Measurements from ENCODE around the gene ZNF423. TPM values are rescaled to one million over a fixed set of nuclear protein-coding genes. Genes with fewer than 3 reads are reported as not detected.
A peak's percentile ranks its signal among the peaks of the same experiment; 100 is the strongest.

ZNF423 gene
- total and polyA plus RNA-seq, 4 donors, result 16.9 to 43.0 (median 34.4) TPM

DNA sequence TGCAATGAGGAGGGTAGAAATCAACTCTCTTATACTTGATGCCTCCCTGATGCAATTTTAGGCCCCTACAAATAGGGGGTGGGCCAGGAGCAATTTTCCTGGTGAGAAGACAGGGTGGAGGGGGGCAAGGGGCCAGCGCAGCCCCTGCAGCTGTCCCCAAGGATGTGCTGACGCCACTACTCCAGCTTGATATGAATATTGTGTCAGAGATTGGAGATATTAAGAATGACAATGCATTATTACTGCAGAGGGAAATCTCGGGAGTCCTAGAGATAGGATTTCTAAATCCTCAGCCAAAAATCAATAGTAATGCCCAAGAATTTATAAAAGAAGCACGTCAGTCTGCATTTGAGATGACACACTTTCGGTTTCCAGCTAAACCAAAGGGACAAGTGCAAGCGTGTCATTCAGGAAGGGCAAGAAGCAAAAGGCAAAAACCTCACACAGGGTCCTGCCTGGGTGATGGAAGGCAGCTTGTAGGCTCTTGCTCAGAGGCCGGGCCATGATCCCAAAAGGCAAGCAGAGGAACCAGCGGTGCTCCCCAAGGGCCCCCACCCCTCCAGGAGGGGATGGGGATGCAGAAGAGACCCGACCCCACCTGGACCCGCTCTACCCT, 303.5 kb downstream of the ZNF423 start:
- H3K9me3 ChIP-seq (ENCODE audit: control insufficient read depth, insufficient read depth, low read length), result no peaks in the 10 kb centered on the region
- H3K36me3 ChIP-seq (ENCODE audit: control insufficient read depth, insufficient read depth, low read length), result no peaks in the 10 kb centered on the region
- H3K27me3 ChIP-seq (ENCODE audit: control insufficient read depth, insufficient read depth, low read length), result no peaks in the 10 kb centered on the region
- no peak overlapping the region for H3K27ac ChIP-seq (ENCODE audit: low read depth, low read length)
- DNase-seq (ENCODE audit: low read depth in 4 of 6, low spot score in 6 of 6), result peak in 1 of 6 donors; percentile 50
- H3K4me3 ChIP-seq (ENCODE audit: low read depth, low read length), result no peak overlapping the region
- 89% methylated on average over 8 of the region's 10 CpGs for WGBS (ENCODE audit: insufficient coverage)
- H3K4me1 ChIP-seq (ENCODE audit: control insufficient read depth, insufficient read depth, low read length), result peaks cover 43% of the 10 kb centered on the region

DNA sequence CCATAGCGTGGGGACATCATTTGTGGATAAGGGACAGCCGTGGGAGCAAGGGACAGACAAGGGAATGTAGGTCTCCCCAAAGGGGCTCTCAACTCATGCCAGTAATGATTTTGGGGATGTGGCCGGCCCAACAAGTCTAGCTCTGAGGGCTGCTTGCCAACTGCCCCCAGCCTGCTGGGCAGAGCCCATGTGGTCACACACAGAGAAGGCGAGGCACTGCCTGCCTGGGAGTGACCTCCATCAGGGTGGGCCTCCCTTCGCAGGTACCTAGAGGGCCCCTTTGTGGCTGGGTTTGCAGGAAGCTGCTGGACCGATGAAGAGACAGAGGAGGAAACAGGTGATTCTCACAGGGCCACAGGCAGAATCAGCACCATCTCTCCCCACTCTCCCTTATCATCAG, 305.2 kb downstream of the ZNF423 start:
- Histone ChIP-seq H3K36me3 (ENCODE audit: control insufficient read depth, insufficient read depth, low read length) (no peaks in the 10 kb centered on the region), H3K4me3 (ENCODE audit: low read depth, low read length) (no peak overlapping the region), H3K9me3 (ENCODE audit: control insufficient read depth, insufficient read depth, low read length) (no peaks in the 10 kb centered on the region), H3K27me3 (ENCODE audit: control insufficient read depth, insufficient read depth, low read length) (no peaks in the 10 kb centered on the region), H3K27ac (ENCODE audit: low read depth, low read length) (no peak overlapping the region), H3K4me1 (ENCODE audit: control insufficient read depth, insufficient read depth, low read length) (peaks cover 34% of the 10 kb centered on the region)
- no peak for DNase-seq (ENCODE audit: low read depth in 4 of 6, low spot score in 6 of 6)
- 90% methylated on average over 5 of the region's 6 CpGs for WGBS (ENCODE audit: insufficient coverage)

DNA sequence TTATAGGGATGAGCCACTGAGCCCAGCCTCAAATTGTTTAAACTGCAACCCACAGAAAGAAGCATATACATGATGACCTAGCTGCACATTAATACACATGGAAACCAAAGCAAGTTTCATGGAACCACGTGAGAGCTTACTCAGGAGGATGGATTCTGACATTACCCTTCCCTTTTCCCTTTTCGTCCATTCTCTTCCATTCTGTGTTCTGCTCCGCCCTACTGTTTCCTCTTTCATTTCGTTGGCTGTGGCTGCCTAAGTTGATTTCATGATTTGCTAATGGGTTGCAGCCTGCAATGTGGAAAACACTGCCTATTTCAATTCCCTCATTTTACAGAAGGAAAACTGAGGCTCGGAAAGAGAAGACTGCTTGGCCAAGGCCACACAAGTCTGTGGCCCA, 305.8 kb downstream of the ZNF423 start:
- Histone ChIP-seq H3K4me1 (ENCODE audit: control insufficient read depth, insufficient read depth, low read length) (peaks cover 37% of the 10 kb centered on the region), H3K9me3 (ENCODE audit: control insufficient read depth, insufficient read depth, low read length) (no peaks in the 10 kb centered on the region), H3K27me3 (ENCODE audit: control insufficient read depth, insufficient read depth, low read length) (no peaks in the 10 kb centered on the region), H3K27ac (ENCODE audit: low read depth, low read length) (no peak overlapping the region), H3K4me3 (ENCODE audit: low read depth, low read length) (no peak overlapping the region), H3K36me3 (ENCODE audit: control insufficient read depth, insufficient read depth, low read length) (no peaks in the 10 kb centered on the region)
- no peak for DNase-seq (ENCODE audit: low read depth in 4 of 6, low spot score in 6 of 6)
- 79% methylated on average over 3 of the region's 5 CpGs for WGBS (ENCODE audit: insufficient coverage)

DNA sequence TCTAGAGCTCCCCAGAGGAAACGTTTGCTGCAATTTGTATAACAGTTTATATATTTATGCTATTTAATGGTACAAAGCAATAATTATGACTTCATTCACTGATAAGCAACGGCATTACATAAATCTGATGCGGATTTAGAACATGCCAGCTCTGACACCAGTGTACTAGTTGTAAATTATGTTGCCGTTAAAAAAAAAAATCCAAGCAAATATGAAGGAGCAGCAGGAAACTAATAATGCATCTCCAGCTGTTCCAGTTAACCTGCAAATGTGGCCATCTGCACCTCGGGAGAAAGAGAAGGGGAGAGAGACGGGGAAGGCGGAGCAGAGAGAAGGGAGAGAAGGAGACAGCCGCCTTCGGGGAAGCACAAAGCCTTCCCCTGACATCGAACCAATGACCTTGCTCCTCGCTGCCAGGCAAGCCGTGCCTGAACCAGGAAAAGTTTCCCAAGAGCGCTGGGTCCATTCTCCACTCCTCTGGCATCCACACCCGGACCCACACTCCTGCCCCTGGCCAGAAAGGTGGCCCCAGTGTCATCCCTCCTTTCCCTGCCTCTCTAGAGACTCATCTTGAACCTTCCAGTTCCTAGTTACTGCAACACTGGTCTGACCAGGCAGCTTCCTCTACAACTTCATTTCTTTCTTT, 307.5 kb downstream of the ZNF423 start:
- DNase-seq (ENCODE audit: low read depth in 4 of 6, low spot score in 6 of 6), result peak in 1 of 6 donors; percentile 81

DNA sequence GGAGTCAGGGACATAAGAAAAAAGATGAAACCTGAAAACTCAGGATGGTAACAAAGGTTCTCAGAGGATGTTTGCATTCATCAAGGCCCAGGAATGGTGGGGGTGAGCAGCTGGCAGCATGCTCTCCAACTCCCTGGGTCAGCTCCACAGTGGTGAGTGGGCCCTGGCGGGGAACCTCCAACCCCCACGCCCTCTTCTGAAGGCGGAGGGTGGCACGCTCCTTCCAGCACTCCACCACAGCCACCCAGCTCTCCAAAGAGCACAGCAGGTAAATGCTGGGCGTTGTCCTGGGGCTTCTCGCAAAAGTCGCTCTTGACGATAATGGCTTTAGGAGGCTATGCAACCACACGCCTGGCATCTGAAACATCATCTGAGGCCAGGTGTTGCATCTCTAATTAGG, 308.5 kb downstream of the ZNF423 start:
- WGBS (ENCODE audit: insufficient coverage), result 93% methylated on average over 7 of the region's 9 CpGs
- Histone ChIP-seq H3K36me3 (ENCODE audit: control insufficient read depth, insufficient read depth, low read length) (no peaks in the 10 kb centered on the region), H3K4me3 (ENCODE audit: low read depth, low read length) (no peak overlapping the region), H3K27me3 (ENCODE audit: control insufficient read depth, insufficient read depth, low read length) (no peaks in the 10 kb centered on the region), H3K4me1 (ENCODE audit: control insufficient read depth, insufficient read depth, low read length) (peaks cover 49% of the 10 kb centered on the region), H3K27ac (ENCODE audit: low read depth, low read length) (no peak overlapping the region), H3K9me3 (ENCODE audit: control insufficient read depth, insufficient read depth, low read length) (no peaks in the 10 kb centered on the region)
- no peak for DNase-seq (ENCODE audit: low read depth in 4 of 6, low spot score in 6 of 6)

More for the DNA sequence above, 307.5 kb downstream of the ZNF423 start:
- Histone ChIP-seq H3K4me1 (ENCODE audit: control insufficient read depth, insufficient read depth, low read length) (peaks cover 42% of the 10 kb centered on the region), H3K27me3 (ENCODE audit: control insufficient read depth, insufficient read depth, low read length) (no peaks in the 10 kb centered on the region), H3K27ac (ENCODE audit: low read depth, low read length) (no peak overlapping the region), H3K36me3 (ENCODE audit: control insufficient read depth, insufficient read depth, low read length) (no peaks in the 10 kb centered on the region), H3K4me3 (ENCODE audit: low read depth, low read length) (no peak overlapping the region), H3K9me3 (ENCODE audit: control insufficient read depth, insufficient read depth, low read length) (no peaks in the 10 kb centered on the region)
- 61% methylated on average over 9 of the region's 14 CpGs for WGBS (ENCODE audit: insufficient coverage)

DNA sequence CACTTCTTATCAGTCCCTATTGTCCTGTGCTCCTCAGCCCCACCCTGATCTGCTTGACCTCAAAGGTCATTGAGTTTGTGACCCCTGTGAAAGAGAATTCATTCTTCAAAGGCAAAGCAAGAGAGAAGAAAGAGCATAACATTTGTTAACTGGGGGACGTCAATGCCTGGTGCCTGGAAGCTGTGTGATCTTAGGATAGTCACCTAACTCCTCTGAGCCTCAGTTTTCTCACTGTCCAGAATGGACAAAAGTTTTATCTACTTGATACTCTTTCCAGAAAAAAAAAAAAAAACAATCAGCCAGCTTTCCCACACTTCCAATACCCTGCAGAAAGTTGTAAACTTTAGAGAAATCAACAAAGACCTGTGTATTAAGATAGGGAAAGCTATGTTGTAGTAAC, 309.2 kb downstream of the ZNF423 start:
- Histone ChIP-seq H3K9me3 (ENCODE audit: control insufficient read depth, insufficient read depth, low read length) (no peaks in the 10 kb centered on the region), H3K4me3 (ENCODE audit: low read depth, low read length) (no peak overlapping the region), H3K36me3 (ENCODE audit: control insufficient read depth, insufficient read depth, low read length) (no peaks in the 10 kb centered on the region), H3K27me3 (ENCODE audit: control insufficient read depth, insufficient read depth, low read length) (no peaks in the 10 kb centered on the region), H3K27ac (ENCODE audit: low read depth, low read length) (no peak overlapping the region), H3K4me1 (ENCODE audit: control insufficient read depth, insufficient read depth, low read length) (peaks cover 48% of the 10 kb centered on the region)
- DNase-seq (ENCODE audit: low read depth in 4 of 6, low spot score in 6 of 6), result no peak
- 60% methylated on average over 1 of the region's 1 CpG for WGBS (ENCODE audit: insufficient coverage)

DNA sequence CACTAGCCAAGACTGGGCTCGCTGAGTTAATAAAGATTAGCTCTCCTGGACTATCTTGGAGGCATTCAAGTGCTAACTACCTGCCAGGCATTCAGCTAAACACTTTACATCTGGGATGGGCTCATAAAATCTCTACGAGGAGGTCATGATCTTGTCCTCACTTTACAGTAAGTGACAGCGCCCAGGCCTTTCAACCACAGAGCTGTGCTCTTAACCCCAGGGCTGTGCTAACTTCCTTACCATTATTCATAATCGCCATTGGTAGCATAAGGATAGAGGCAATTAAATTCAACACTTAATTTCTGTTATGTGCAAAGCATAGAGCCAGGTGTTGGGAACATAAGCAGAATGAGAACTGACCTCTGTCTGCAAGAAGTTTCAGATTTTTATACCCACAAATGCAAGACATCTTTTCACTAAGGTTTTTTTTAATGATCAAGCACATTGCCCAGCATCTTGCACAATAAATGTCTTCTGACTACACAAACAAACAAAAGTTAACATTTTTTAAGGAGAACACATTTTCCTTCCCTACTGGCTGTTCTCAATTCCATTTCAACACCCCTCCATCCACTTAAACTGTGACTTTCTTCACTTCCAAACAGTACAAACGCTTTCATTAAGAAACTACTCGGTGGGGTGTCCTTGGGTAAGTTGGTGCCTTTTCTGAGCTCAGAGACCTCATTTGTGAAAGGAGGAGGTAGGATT, 310.0 kb downstream of the ZNF423 start:
- Histone ChIP-seq H3K27ac (ENCODE audit: low read depth, low read length) (no peak overlapping the region), H3K4me3 (ENCODE audit: low read depth, low read length) (no peak overlapping the region), H3K4me1 (ENCODE audit: control insufficient read depth, insufficient read depth, low read length) (peaks cover 42% of the 10 kb centered on the region), H3K9me3 (ENCODE audit: control insufficient read depth, insufficient read depth, low read length) (no peaks in the 10 kb centered on the region), H3K36me3 (ENCODE audit: control insufficient read depth, insufficient read depth, low read length) (no peaks in the 10 kb centered on the region), H3K27me3 (ENCODE audit: control insufficient read depth, insufficient read depth, low read length) (no peaks in the 10 kb centered on the region)
- WGBS (ENCODE audit: insufficient coverage), result 51% methylated on average over 2 of the region's 6 CpGs
- DNase-seq (ENCODE audit: low read depth in 4 of 6, low spot score in 6 of 6), result no peak

DNA sequence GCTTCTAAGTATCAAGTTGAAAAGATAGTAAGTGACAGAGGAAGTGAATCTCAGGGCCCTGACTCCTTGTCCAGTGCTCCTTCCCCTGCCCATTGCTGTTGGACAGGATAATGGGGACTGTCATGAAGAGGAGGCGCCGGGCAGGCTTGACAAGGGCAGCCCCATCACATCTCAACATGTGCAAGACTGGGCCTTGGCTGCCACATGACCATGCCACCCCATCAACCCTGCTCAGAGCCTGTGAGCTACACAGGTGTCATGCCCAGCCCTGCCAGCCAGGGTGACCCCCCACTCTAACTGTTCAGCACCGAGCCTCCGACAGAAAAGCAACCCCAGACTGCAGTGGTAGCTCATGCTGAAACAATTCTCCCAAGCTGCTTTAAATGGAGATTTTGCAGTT, 310.7 kb downstream of the ZNF423 start:
- DNase-seq (ENCODE audit: low read depth in 4 of 6, low spot score in 6 of 6), result no peak
- Histone ChIP-seq H3K27me3 (ENCODE audit: control insufficient read depth, insufficient read depth, low read length) (no peaks in the 10 kb centered on the region), H3K4me1 (ENCODE audit: control insufficient read depth, insufficient read depth, low read length) (peaks cover 35% of the 10 kb centered on the region), H3K9me3 (ENCODE audit: control insufficient read depth, insufficient read depth, low read length) (no peaks in the 10 kb centered on the region), H3K27ac (ENCODE audit: low read depth, low read length) (no peak overlapping the region), H3K36me3 (ENCODE audit: control insufficient read depth, insufficient read depth, low read length) (no peaks in the 10 kb centered on the region), H3K4me3 (ENCODE audit: low read depth, low read length) (no peak overlapping the region)
- WGBS (ENCODE audit: insufficient coverage), result 100% methylated on average over 1 of the region's 4 CpGs

DNA sequence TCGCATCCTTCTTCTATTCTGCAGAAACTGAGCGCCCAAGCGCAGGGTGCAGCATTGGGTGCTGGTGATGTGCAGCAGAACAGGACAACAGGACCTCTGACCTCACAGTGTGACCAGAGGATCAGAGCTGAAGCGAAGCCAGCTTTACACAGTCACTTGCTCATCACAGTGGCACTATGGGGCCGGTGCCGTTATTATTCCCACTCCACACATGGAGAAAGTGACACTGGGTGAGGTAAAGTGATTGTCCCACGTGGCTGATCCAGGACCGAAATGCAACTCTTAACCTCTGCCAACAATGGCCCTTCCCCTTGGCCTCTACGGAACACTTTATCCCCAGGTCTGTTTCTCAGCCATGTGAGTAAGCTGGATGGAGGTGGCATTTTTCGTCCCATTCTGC, 311.1 kb downstream of the ZNF423 start:
- Histone ChIP-seq H3K36me3 (ENCODE audit: control insufficient read depth, insufficient read depth, low read length) (no peaks in the 10 kb centered on the region), H3K4me1 (ENCODE audit: control insufficient read depth, insufficient read depth, low read length) (peaks cover 35% of the 10 kb centered on the region), H3K27ac (ENCODE audit: low read depth, low read length) (no peak overlapping the region), H3K27me3 (ENCODE audit: control insufficient read depth, insufficient read depth, low read length) (no peaks in the 10 kb centered on the region), H3K9me3 (ENCODE audit: control insufficient read depth, insufficient read depth, low read length) (no peaks in the 10 kb centered on the region), H3K4me3 (ENCODE audit: low read depth, low read length) (no peak overlapping the region)
- 89% methylated on average over 7 of the region's 10 CpGs for WGBS (ENCODE audit: insufficient coverage)
- DNase-seq (ENCODE audit: low read depth in 4 of 6, low spot score in 6 of 6), result no peak

DNA sequence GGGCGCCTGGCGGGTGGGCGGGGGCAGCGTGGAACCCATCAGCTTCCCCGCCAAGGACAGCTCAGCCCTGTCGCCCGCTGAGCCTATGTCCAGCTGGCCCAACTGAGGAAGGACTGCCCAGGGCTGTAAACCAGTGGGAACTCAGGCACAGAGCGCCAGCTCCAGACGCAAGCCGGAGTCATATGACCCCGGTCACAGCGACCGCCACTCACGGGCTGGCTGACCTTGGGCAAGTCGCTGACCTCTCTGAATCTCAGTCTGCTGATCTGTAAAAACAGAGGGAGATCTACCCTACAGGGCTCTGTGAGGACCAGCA, 312.3 kb downstream of the ZNF423 start:
- DNase-seq (ENCODE audit: low read depth in 4 of 6, low spot score in 6 of 6), result no peak
- Histone ChIP-seq H3K27me3 (ENCODE audit: control insufficient read depth, insufficient read depth, low read length) (no peaks in the 10 kb centered on the region), H3K9me3 (ENCODE audit: control insufficient read depth, insufficient read depth, low read length) (no peaks in the 10 kb centered on the region), H3K36me3 (ENCODE audit: control insufficient read depth, insufficient read depth, low read length) (no peaks in the 10 kb centered on the region), H3K4me1 (ENCODE audit: control insufficient read depth, insufficient read depth, low read length) (peaks cover 31% of the 10 kb centered on the region), H3K4me3 (ENCODE audit: low read depth, low read length) (no peak overlapping the region), H3K27ac (ENCODE audit: low read depth, low read length) (no peak overlapping the region)
- WGBS (ENCODE audit: insufficient coverage), result 26% methylated on average over 15 of the region's 15 CpGs
